HTR-8/SVneo (cell line): Measurements from ENCODE around the gene TMEM121B.
A peak's percentile ranks its signal among the peaks of the same experiment; 100 is the strongest.

Source experiments
- DNase-seq: peaks from one replicate; pipeline ENCODE4 v3.0.0; 2011; ENCODE audit warnings: low spot score, mixed read lengths; ENCODE audit not compliant: insufficient read length
- FAIRE-seq: peaks from 2 replicates; lab custom pipeline; 2011; peaks lifted over from hg19 to GRCh38; lab: Jason Lieb, UNC

Gene TMEM121B

DNA sequence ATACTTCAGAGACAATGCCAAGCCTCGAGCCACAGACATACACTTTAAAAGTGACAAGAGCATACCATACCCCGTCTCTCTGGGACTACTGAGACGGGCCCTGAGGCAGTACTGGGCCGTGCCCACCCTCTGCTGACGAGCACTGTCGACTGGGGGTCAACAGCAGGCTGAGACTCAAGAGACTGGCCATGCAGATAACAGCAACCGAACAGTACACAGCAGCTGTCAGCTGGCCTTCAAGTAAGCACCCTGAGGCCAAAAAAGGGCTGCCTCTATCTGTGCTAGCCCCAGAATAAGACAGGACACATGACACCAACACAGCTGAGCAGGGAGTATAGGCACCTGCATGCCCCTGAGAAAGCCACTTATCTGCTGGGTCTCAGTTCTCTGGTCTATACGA, 18.9 kb upstream of the TMEM121B start:
- DNase-seq = no peak
- FAIRE-seq = no peak

DNA sequence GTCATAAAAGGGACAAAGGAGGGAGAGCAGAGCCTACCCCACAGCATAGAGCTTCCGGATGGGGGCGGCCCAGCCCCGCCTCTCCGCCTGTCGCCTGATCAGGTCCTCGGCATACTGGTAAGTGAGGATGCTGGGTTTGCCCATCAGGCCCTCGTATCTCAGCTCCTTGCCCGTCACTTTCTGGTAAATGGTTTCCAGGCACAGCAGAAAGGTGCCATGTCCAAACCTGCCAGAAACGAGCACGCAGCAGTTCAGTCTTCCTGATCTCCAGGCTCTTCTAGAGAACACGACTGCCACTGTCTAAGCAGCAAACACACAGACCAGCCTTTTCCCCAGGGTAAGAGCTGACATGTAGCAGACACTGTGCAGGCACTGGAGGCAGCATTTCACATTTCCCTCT, 17.4 kb upstream of the TMEM121B start:
- FAIRE-seq (no peak), DNase-seq (no peak)

- no peak for DNase-seq
- no peak for FAIRE-seq
Observed at GRCh38 chr22:17137861-17138425, 16.8 kb upstream of the TMEM121B start.

DNA sequence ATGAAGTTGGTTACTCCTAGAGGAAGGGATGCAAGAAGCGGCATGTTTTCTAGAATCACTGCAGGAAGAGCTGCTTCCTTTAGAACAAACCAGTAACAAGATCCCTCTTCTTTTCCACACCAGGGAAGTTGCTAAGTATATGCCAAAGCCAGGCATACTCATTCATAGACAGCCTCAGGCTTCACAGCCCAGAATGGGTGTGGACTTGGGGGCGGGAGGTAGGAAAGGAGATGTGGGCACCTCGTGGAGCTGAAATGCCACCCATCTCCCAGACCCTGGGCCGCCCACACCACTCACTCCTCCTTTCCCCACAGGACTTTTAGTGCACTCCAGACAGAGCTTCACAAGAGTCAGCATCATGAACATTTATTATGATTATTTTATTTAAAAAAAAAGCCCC, 16.0 kb upstream of the TMEM121B start:
- FAIRE-seq (no peak), DNase-seq (no peak)

DNA sequence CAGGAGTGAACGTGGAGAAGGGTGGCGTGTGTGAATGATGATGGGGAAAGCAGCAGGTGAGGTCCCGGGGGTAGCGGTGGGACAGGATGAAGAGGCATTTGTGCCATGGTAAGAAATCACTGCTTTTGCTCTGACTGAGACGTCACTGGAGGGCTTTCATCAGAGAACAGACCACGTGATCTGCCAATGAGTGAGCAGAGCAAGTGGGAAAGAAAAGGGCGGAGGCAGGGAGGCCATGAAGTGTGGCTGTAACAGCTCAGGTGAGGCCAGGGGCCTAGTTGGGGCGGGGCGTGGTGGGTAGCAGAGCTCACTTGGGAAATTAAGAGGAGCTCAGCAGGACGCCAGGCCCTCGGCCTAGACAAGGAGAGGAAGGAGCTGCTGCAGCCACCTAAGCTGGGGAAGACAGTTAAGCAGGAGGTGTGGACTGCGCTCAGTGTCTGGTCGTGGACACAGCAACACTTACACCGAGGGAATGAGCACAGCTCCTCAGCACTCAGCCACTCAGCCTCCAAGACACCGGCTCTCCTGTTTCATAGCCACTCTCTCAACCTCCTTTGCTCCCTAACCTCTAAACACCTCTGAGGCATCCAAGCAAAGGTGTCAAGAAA, 14.1 kb upstream of the TMEM121B start:
- no peak for FAIRE-seq
- no peak for DNase-seq

DNA sequence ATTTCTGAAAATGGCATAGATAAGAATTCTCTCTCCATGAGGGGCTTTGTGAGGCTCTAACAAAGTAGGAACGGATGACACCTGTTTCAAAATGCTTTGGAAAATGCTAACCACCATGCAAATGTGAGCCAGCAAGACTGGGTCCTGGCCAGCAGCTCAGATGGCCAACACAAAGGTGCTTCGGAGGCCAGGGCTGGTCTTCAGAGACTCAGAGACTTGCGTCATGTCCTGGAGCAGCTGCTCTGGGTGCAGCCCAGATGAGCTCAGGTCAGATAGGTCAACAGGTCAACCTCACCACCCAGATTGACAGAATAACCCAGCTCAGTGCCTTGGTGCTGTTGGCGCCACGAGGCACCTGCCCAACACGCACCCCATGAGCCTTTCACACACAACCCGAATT, 12.0 kb upstream of the TMEM121B start:
- no peak for FAIRE-seq
- DNase-seq = no peak

DNA sequence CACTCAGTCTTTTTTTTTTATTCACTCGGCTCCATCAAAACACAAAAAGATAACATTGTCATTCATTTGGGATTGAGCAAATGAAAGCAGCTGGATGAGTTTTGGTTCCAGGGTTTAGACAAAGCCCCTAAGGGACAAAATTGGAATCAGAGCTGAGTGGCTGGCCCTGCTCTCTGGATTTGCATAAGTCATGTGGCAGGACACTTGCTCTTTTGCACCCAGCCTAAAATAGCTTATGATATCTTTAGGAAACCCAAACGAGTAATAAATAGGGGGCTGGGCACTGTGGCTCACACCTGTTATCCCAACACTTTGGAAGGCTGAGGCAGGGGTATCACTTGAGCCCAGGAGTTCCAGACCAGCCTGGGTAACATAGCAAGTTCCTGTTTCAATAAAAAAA, 11.0 kb upstream of the TMEM121B start:
- FAIRE-seq = no peak
- no peak for DNase-seq

DNA sequence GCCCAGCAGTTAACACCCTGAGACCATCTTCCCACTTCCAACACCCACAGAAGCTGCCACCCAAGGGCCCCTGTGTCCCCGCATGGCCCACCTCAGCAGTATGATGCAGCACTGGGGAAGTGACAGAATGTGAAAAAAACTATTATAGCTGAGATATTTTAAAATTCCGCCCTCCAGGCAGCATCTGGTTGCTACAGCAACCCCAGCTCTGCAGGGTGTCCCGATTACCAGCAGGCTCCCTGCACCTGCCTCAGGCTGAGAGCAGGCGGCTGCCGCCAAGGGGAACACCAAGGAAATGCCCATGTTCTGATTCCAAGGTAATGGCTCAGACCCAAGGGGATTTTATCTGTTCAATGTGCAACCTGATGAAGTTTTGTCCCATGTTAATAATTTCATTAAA, 10.5 kb upstream of the TMEM121B start:
- FAIRE-seq (no peak), DNase-seq (no peak)

- DNase-seq (no peak), FAIRE-seq (no peak)
Observed at GRCh38 chr22:17130199-17130598, 9.0 kb upstream of the TMEM121B start.

DNA sequence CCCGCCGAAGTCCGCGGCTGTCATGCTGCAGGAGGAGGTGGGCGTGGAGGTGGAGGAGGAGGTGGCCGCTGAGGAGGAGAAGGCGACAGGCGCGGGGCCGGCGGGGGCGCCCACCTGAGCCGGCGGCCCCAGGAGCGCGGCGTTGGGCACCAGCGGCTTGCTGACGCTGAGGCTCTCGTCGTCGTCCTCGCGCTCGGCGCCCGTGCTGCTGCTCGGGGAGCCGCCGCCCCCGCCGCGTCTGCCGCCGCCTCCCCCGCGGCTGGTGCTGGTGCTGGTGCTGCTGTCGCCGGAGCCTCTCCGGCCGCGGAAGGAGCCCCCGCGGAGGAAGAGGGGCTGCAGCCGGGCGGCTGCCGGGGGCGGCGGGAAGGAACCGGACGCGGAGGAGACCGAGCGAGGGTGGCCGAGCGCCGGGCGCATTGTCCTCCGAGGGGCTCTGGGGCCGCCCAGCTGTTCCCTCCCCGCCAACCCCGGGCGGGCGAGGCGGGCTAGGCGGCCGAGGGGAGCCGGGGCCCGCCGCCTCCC, 388 bp downstream of the TMEM121B start:
- FAIRE-seq (no peak), DNase-seq (no peak)

GRCh38 chr22:17120281-17120680, 879 bp downstream of the TMEM121B start:
- FAIRE-seq = no peak

GRCh38 chr22:17119481-17120202, 1.5 kb downstream of the TMEM121B start:
- DNase-seq (no peak), FAIRE-seq (no peak)

More at GRCh38 chr22:17120281-17120680, 879 bp downstream of the TMEM121B start:
- DNase-seq = peak; percentile 67

- FAIRE-seq = no peak
- DNase-seq = no peak
Observed at GRCh38 chr22:17118342-17118741, 2.8 kb downstream of the TMEM121B start.

DNA sequence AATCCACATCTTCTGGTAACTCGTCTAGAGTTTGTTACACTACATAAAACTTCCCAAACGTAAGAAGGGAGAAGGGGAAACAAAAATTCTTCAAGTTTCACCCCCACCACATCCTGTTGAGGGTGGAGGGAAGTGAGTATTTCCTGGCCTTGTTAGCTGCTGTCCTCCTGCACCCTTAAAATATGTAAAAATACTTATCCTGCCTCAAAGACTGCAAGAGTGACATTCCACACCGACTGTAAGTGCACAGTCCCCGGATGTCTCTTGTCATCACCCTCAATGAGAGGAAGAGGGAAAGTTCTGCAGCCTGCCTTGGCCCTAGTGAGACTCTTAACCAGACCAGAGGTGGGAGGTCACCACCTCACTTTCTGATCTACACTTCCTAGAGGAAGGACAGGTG, 3.3 kb downstream of the TMEM121B start:
- no peak for FAIRE-seq
- no peak for DNase-seq

GRCh38 chr22:17117400-17117799, 3.8 kb downstream of the TMEM121B start:
- DNase-seq (no peak), FAIRE-seq (no peak)

- FAIRE-seq = no peak
Observed at GRCh38 chr22:17116572-17117330, 4.4 kb downstream of the TMEM121B start.

DNA sequence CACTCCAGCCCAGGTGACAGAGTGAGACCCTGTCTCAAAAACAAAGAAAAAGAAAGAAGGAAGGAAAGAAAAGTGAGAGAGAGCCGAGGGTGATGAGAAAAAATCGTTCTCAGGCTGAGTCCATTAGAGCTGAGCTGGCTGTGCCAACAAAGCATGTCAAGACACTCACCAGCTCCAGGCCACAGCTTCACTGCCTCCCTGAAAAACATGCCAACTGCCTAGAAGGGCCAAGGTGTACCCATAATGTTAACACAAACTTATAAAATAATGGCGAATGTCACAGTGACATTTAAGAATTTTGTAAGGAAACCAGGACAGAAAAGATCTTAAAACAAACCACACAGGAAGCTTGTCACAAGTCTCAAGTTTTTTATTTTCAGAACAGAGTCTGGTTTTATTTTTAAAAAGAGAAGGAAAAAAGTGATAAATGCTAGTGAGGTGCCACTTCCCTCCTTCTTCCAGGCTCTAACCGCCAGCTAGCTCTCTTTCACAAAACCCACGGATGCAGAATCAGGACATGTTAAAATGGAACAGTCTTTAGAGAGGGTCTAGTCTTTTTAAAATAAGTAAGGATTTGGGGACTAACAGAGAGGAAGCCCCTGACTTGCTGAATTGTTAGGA, 5.1 kb downstream of the TMEM121B start:
- no peak for DNase-seq
- no peak for FAIRE-seq

More at GRCh38 chr22:17116572-17117330, 4.4 kb downstream of the TMEM121B start:
- no peak for DNase-seq

- FAIRE-seq = no peak
Observed at GRCh38 chr22:17115236-17115635, 5.9 kb downstream of the TMEM121B start.

DNA sequence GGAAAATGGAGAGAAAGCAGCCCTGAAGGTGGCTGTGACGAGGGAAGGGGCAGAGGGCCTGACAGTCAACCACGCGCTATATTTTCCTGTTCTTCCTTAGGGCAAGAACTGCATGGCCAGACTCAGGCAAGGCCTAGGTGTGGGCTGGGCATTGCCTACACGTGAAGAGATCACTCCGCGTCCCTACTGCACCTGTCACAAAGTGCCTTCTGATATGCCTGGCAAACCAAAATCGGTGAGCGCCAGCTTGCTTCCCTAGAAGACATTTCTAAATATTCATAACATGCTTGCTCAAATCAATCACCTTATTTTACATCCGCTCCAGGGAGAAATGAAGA, 6.3 kb downstream of the TMEM121B start:
- no peak for FAIRE-seq

More at GRCh38 chr22:17115236-17115635, 5.9 kb downstream of the TMEM121B start:
- DNase-seq = no peak

DNA sequence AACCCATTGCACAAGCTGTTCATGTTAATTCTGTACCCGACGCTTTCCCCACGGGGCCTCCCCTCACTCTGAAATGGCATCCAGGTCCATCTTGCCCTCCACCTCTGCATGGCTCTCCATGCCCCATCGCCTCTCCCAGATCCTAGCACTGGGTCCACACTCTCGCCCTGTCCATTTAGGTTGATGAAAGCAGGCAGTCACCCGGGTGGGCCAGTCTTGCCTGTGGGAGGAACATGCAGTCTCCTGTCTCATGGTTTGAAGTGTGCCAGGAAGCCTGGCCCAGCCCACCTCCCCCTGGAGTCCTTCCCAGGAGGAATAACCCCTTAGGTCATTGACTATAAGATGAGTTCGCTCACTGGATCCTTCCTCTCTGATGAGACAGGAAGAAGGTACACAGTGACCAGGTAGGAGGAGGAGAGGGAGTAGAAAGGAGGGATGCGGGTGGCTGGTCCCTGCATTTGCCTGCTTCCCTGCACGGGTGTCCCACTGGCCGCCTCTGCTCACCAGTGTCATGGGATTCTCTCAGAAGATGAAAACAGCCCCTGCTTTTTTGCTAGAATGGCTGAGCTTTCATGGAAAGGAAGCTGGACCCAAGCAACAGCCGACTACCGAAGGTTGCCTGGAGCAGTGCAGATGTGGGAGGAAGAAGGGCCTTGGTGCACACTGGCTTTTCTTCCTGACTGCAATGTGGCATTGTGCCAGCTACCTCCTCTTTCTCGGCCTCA, 6.8 kb downstream of the TMEM121B start:
- no peak for DNase-seq
- no peak for FAIRE-seq

More for the DNA sequence above, 6.3 kb downstream of the TMEM121B start:
- no peak for DNase-seq
